Lower lobe of right lung (tissue), 2 donors: ENCODE results near the gene TCEA3. TPM values are rescaled to one million over a fixed set of nuclear protein-coding genes. Genes with fewer than 3 reads are reported as not detected.
A peak's percentile ranks its signal among the peaks of the same experiment; 100 is the strongest.

Source experiments
- ATAC-seq, 2 donors: fragments of 200-7000 bp; cut with Tn5 transposase; one replicate each; pipeline ENCODE4 v1.9.1; 2020 to 2022; ENCODE audit warnings: mild to moderate bottlenecking in 2 of 2, moderate library complexity in 2 of 2
- DNase-seq: peaks from one replicate; pipeline ENCODE4 v3.0.0-alpha.2; 2020
- H3K27ac ChIP-seq: fragments of 200-600 bp; one replicate; pipeline ENCODE4 v1.8.0; 2022
- H3K27me3 ChIP-seq: fragments of 200-600 bp; one replicate; pipeline ENCODE4 v1.8.0; 2022; ENCODE audit warnings: low read depth
- H3K36me3 ChIP-seq: fragments of 200-600 bp; one replicate; pipeline ENCODE4 v1.8.0; 2022; ENCODE audit warnings: mild to moderate bottlenecking
- H3K4me1 ChIP-seq: fragments of 200-600 bp; one replicate; pipeline ENCODE4 v1.8.0; 2022
- H3K4me3 ChIP-seq: fragments of 200-600 bp; one replicate; pipeline ENCODE4 v1.8.0; 2022; ENCODE audit warnings: mild to moderate bottlenecking
- H3K9me3 ChIP-seq: fragments of 200-600 bp; one replicate; pipeline ENCODE4 v1.8.0; 2022
- intact Hi-C: fragments of 100-400 bp; cut with DNase I; formaldehyde crosslinking; loops from one replicate; pipeline ENCODE4 v1.11.0; 2022
- total RNA-seq: library from RNA; stranded (reverse); fragmentation: NEBNext Ultra II Directional; extraction: Animal tissue kit (Norgen Biotek cat#: 25700); gene quantifications from one replicate; pipeline ENCODE4 v1.2.1, GENCODE V29; 2021
- TF ChIP-seq, protein P1 (sequence below): fragments of 200-600 bp; IDR thresholded peaks from one replicate; pipeline ENCODE4 v1.8.0; 2022; ENCODE audit warnings: antibody characterized with exemption, mild to moderate bottlenecking
- donor health status: DM: no; HTN: yes; CAD: no; lungs with severe emphysema.

TCEA3 gene
- total RNA-seq, 1 donor from 2014 or later: 41.9 TPM

DNA sequence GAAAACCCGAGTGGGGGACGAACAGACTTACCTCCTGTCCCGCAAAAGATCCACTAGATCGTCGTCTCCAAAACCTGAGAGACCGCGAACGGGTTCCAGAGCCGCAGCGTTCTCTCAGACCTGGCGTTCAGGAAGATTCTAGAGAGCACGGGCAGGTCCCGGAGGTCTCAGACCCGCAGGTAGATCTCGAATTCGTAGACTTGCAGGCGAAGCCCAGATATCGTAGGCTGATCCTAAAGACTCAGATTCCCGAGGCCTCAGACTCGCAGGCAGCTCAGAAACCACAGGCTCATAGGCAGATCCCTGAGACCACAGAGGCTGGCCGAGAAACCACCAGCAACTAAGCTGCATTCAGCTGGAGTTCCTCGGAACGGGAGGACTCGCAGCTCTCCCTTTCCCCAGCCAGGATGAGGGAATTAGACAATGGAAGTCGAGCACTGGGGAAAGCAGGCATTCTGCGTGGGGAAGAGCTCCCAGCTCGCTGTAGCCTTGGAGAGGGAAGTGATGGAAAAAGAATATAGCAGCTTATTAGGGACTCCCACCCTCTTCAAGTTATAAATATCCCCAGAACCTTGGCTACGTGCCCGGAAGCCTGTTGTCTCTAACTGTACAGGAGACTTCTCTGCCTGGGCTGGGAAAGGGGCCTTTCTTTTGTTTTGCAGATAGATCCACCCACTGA lies 55.1 kb downstream of the TCEA3 start, which contains the start of gene ZNF436:
Gene ZNF436 (minus strand): TSS at position 502 of the 679 bp plus-strand sequence. CDS start 1,831 bp downstream, outside the sequence.
- Histone ChIP-seq H3K27me3 (no peaks in the 10 kb centered on the region), H3K9me3 (peaks cover 4% of the 10 kb centered on the region), H3K36me3 (peaks cover 10% of the 10 kb centered on the region), H3K27ac (peak within 1 kb of the TSS; percentile 94), H3K4me1 (peaks cover 50% of the 10 kb centered on the region), H3K4me3 (peak within 1 kb of the TSS; percentile 82)
- ATAC-seq: no peak
- intact Hi-C loops: no loop called here
- peak; percentile 66 for DNase-seq
- TF ChIP-seq, protein P1, sequence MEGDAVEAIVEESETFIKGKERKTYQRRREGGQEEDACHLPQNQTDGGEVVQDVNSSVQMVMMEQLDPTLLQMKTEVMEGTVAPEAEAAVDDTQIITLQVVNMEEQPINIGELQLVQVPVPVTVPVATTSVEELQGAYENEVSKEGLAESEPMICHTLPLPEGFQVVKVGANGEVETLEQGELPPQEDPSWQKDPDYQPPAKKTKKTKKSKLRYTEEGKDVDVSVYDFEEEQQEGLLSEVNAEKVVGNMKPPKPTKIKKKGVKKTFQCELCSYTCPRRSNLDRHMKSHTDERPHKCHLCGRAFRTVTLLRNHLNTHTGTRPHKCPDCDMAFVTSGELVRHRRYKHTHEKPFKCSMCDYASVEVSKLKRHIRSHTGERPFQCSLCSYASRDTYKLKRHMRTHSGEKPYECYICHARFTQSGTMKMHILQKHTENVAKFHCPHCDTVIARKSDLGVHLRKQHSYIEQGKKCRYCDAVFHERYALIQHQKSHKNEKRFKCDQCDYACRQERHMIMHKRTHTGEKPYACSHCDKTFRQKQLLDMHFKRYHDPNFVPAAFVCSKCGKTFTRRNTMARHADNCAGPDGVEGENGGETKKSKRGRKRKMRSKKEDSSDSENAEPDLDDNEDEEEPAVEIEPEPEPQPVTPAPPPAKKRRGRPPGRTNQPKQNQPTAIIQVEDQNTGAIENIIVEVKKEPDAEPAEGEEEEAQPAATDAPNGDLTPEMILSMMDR: no peak

DNA sequence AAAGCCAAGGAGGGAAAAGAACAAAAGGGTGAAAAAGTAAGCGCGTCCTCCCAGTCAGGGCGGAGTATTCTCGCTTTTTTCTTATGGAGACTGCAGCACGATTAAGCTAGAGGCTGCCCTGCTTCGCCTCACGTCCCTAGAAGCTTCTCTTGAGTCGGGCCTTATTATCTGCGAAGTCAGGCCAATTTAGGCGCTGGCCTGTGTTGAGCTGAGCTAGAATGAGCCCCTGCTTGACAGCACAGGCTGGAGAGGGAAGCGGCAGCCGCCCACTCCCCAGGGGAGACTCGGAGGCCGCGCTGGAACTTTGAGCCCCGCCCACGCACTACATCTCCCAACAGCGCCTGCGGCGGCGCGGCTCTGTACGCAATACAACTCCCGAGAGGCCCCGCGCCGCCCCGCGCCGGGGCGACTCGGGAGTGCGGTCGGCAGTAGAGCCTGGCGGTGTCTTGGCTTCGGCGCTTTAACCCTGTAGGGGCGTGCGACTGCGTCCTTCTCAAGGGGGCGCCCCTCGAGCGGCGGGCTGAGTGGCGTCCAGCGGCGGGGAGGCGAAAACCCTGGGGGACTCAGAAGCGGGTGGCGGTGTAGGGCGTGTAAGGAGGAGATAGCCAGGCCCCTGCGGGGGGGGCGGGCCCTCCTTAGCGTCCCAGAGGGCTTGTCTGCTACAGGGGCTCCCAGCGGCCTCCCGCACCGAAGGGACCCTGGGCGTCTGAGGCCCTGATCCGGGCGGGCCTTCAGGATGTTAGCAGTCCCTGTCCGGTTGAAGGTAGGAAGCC lies 55.8 kb downstream of the TCEA3 start:
- H3K27ac ChIP-seq: peak overlapping the region; percentile 94
- TF ChIP-seq, protein P1: peak; percentile 12
- peak overlapping the region; percentile 82 for H3K4me3 ChIP-seq
- H3K27me3 ChIP-seq: no peaks in the 10 kb centered on the region
- DNase-seq (peak; percentile 95), ATAC-seq (peak; percentile 94 to 95)
- intact Hi-C loops: no loop called here
- peaks cover 11% of the 10 kb centered on the region for H3K9me3 ChIP-seq
- H3K36me3 ChIP-seq: peaks cover 17% of the 10 kb centered on the region
- peaks cover 50% of the 10 kb centered on the region for H3K4me1 ChIP-seq

- H3K9me3 ChIP-seq: peaks cover 19% of the 10 kb centered on the region
- peak; percentile 97 to 98 for ATAC-seq
- H3K36me3 ChIP-seq: peaks cover 24% of the 10 kb centered on the region
- peaks cover 49% of the 10 kb centered on the region for H3K4me1 ChIP-seq
- peak; percentile 99 for DNase-seq
- H3K4me3 ChIP-seq: peak overlapping the region; percentile 82
- H3K27me3 ChIP-seq: no peaks in the 10 kb centered on the region
- peak overlapping the region; percentile 94 for H3K27ac ChIP-seq
- TF ChIP-seq, protein P1: no peak
- intact Hi-C loops: no loop called here
Measured at GRCh38 chr1:23367791-23368561, 56.6 kb downstream of the TCEA3 start.

- Histone ChIP-seq H3K4me1 (peaks cover 44% of the 10 kb centered on the region), H3K4me3 (peak overlapping the region; percentile 82), H3K27me3 (no peaks in the 10 kb centered on the region), H3K27ac (peak overlapping the region; percentile 94), H3K9me3 (peaks cover 25% of the 10 kb centered on the region), H3K36me3 (peaks cover 29% of the 10 kb centered on the region)
- ATAC-seq: no peak
- TF ChIP-seq, protein P1: no peak
- no peak for DNase-seq
- intact Hi-C loops: no loop called here
Measured at GRCh38 chr1:23367451-23367790, 57.1 kb downstream of the TCEA3 start.

- no peak overlapping the region for H3K27ac ChIP-seq
- peaks cover 33% of the 10 kb centered on the region for H3K9me3 ChIP-seq
- no peak overlapping the region for H3K4me3 ChIP-seq
- DNase-seq: no peak
- no peak for ATAC-seq
- TF ChIP-seq, protein P1: no peak
- peaks cover 37% of the 10 kb centered on the region for H3K36me3 ChIP-seq
- H3K27me3 ChIP-seq: no peaks in the 10 kb centered on the region
- intact Hi-C loops: no loop called here
- peaks cover 35% of the 10 kb centered on the region for H3K4me1 ChIP-seq
Measured at GRCh38 chr1:23366598-23366997, 58.0 kb downstream of the TCEA3 start.
